Fibroblast of skin of right quadriceps (primary cell): Measurements from ENCODE around the gene RPS6KB1.
A peak's percentile ranks its signal among the peaks of the same experiment; 100 is the strongest.
"Not testable (repeated sequence)": the region's sequence is repeated elsewhere in the genome, so short reads cannot be mapped to it uniquely, and the experiment has no call there.

Source experiments
- DNase-seq: peaks from one replicate; pipeline ENCODE4 v3.0.0-alpha.2; 2013

RPS6KB1 gene

GRCh38 chr17:59947310-59947709, 54.4 kb downstream of the RPS6KB1 start:
- DNase-seq = not testable (repeated sequence)

- no peak for DNase-seq
Observed at GRCh38 chr17:59950049-59950448, 57.1 kb downstream of the RPS6KB1 start.

- no peak for DNase-seq
Observed at GRCh38 chr17:59954856-59955255, 61.9 kb downstream of the RPS6KB1 start.

- not testable (repeated sequence) for DNase-seq
Observed at GRCh38 chr17:59959574-59959973, 66.7 kb downstream of the RPS6KB1 start.

GRCh38 chr17:59962739-59963318, 69.9 kb downstream of the RPS6KB1 start:
- DNase-seq = no peak

GRCh38 chr17:59963738-59964481, 71.0 kb downstream of the RPS6KB1 start:
- peak; percentile 39 for DNase-seq

GRCh38 chr17:59964482-59965328, 71.8 kb downstream of the RPS6KB1 start, which contains the start of gene RNFT1:
Gene RNFT1, minus strand, starts transcription at chr17:59964740. Its CDS starts 77 bp downstream, at chr17:59964663.
- DNase-seq = peak; percentile 82

- not testable (repeated sequence) for DNase-seq
Observed at GRCh38 chr17:59971771-59972170, 78.8 kb downstream of the RPS6KB1 start.

GRCh38 chr17:59972778-59973177, 79.9 kb downstream of the RPS6KB1 start:
- peak; percentile 13 for DNase-seq

GRCh38 chr17:59973483-59973882, 80.6 kb downstream of the RPS6KB1 start:
- DNase-seq = not testable (repeated sequence)

- not testable (repeated sequence) for DNase-seq
Observed at GRCh38 chr17:59975166-59975565, 82.2 kb downstream of the RPS6KB1 start.

GRCh38 chr17:59996608-59997007, 103.7 kb downstream of the RPS6KB1 start:
- DNase-seq = not testable (repeated sequence)
